ENCODE results near the gene DPYSL3.

GRCh38 chr5:147427521-147428401, 82.1 kb downstream of the DPYSL3 start:
- TF ChIP-seq EP300 (IDR thresholded peaks at IDR 0.05; ENCODE audit: borderline replicate concordance in 1 of 2, low read depth in 1 of 2, low read length in 1 of 2) (no peak), RAD21 (IDR thresholded peaks at IDR 0.05; ENCODE audit: low read length) (no peak), JUND (IDR thresholded peaks at IDR 0.05) (no peak), CTCF (IDR thresholded peaks at IDR 0.05) (no peak)

Data from SK-N-SH (cell line).